ENCODE results near the gene HOXC6. TPM values are rescaled to one million over a fixed set of nuclear protein-coding genes. Genes with fewer than 3 reads are reported as not detected.
A peak's percentile ranks its signal among the peaks of the same experiment; 100 is the strongest.

Gene HOXC6
- total RNA-seq, 1 donor: 7.2 TPM

GRCh38 chr12:54024581-54025305 lies 3.5 kb upstream of the HOXC6 start:
- no peak for DNase-seq (ENCODE audit: insufficient read length, low spot score, missing footprints)
- no peaks in the 10 kb centered on the region for H3K27me3 ChIP-seq (ENCODE audit: insufficient read depth, low read length)
- H3K9me3 ChIP-seq (ENCODE audit: low read depth, low read length): no peaks in the 10 kb centered on the region
- no peak overlapping the region for H3K4me3 ChIP-seq (ENCODE audit: insufficient read depth, low read length)
- H3K4me2 ChIP-seq (ENCODE audit: insufficient read depth, low read length): peak overlapping the region; percentile 70
- H3K4me1 ChIP-seq (ENCODE audit: insufficient read depth, low read length): peaks cover 63% of the 10 kb centered on the region
- H2AFZ ChIP-seq (ENCODE audit: low read length): no peak overlapping the region
- H3K27ac ChIP-seq (ENCODE audit: low read depth, low read length): peak overlapping the region; percentile 66
- TF ChIP-seq CTCF (IDR thresholded peaks at IDR 0.05; ENCODE audit: extremely low read depth, low read depth, low read length): no peak
- peaks cover 7% of the 10 kb centered on the region for H3K36me3 ChIP-seq (ENCODE audit: insufficient read depth, low read length)
- H3K79me2 ChIP-seq (ENCODE audit: insufficient read depth, low read length): peaks cover 98% of the 10 kb centered on the region
- peaks cover 48% of the 10 kb centered on the region for H4K20me1 ChIP-seq (ENCODE audit: insufficient read depth, low read length)

- H3K27me3 ChIP-seq (ENCODE audit: insufficient read depth, low read length): no peaks in the 10 kb centered on the region
- peak overlapping the region; percentile 43 for H3K4me3 ChIP-seq (ENCODE audit: insufficient read depth, low read length)
- H4K20me1 ChIP-seq (ENCODE audit: insufficient read depth, low read length): peaks cover 44% of the 10 kb centered on the region
- peaks cover 10% of the 10 kb centered on the region for H3K36me3 ChIP-seq (ENCODE audit: insufficient read depth, low read length)
- H3K4me2 ChIP-seq (ENCODE audit: insufficient read depth, low read length): peak overlapping the region; percentile 61
- DNase-seq (ENCODE audit: insufficient read length, low spot score, missing footprints): no peak
- H3K4me1 ChIP-seq (ENCODE audit: insufficient read depth, low read length): peaks cover 53% of the 10 kb centered on the region
- no peak for TF ChIP-seq CTCF (IDR thresholded peaks at IDR 0.05; ENCODE audit: extremely low read depth, low read depth, low read length)
- peaks cover 92% of the 10 kb centered on the region for H3K79me2 ChIP-seq (ENCODE audit: insufficient read depth, low read length)
- H3K9me3 ChIP-seq (ENCODE audit: low read depth, low read length): no peaks in the 10 kb centered on the region
- H3K27ac ChIP-seq (ENCODE audit: low read depth, low read length): peak overlapping the region; percentile 66
- no peak overlapping the region for H2AFZ ChIP-seq (ENCODE audit: low read length)
These were observed 2.5 kb upstream of the HOXC6 start for GRCh38 chr12:54025499-54026405.

- no peak overlapping the region for H2AFZ ChIP-seq (ENCODE audit: low read length)
- peaks cover 10% of the 10 kb centered on the region for H3K36me3 ChIP-seq (ENCODE audit: insufficient read depth, low read length)
- no peaks in the 10 kb centered on the region for H3K9me3 ChIP-seq (ENCODE audit: low read depth, low read length)
- no peak for TF ChIP-seq CTCF (IDR thresholded peaks at IDR 0.05; ENCODE audit: extremely low read depth, low read depth, low read length)
- H3K4me1 ChIP-seq (ENCODE audit: insufficient read depth, low read length): peaks cover 43% of the 10 kb centered on the region
- H3K4me3 ChIP-seq (ENCODE audit: insufficient read depth, low read length): no peak overlapping the region
- peaks cover 81% of the 10 kb centered on the region for H3K79me2 ChIP-seq (ENCODE audit: insufficient read depth, low read length)
- H3K27me3 ChIP-seq (ENCODE audit: insufficient read depth, low read length): no peaks in the 10 kb centered on the region
- no peak overlapping the region for H3K4me2 ChIP-seq (ENCODE audit: insufficient read depth, low read length)
- H4K20me1 ChIP-seq (ENCODE audit: insufficient read depth, low read length): peaks cover 34% of the 10 kb centered on the region
- no peak for DNase-seq (ENCODE audit: insufficient read length, low spot score, missing footprints)
- H3K27ac ChIP-seq (ENCODE audit: low read depth, low read length): no peak overlapping the region
These were observed 1.4 kb upstream of the HOXC6 start for GRCh38 chr12:54026640-54027441.
